ENCODE measurements around the gene IL3RA.

Gene IL3RA

GRCh38 chrX:1427756-1428155 lies 91.2 kb downstream of the IL3RA start:
- ChIA-PET CTCF (no interaction called here), POLR2A (no interaction called here)
- TF ChIP-seq, protein P1, sequence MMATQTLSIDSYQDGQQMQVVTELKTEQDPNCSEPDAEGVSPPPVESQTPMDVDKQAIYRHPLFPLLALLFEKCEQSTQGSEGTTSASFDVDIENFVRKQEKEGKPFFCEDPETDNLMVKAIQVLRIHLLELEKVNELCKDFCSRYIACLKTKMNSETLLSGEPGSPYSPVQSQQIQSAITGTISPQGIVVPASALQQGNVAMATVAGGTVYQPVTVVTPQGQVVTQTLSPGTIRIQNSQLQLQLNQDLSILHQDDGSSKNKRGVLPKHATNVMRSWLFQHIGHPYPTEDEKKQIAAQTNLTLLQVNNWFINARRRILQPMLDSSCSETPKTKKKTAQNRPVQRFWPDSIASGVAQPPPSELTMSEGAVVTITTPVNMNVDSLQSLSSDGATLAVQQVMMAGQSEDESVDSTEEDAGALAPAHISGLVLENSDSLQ (IDR thresholded peaks at IDR 0.05), result no peak
- TF ChIP-seq ELF4 (IDR thresholded peaks at IDR 0.05) (no peak), SUZ12 (IDR thresholded peaks at IDR 0.05) (no peak), HDGF (IDR thresholded peaks at IDR 0.05; ENCODE audit: borderline replicate concordance) (no peak), L3MBTL2 (conservative IDR thresholded peaks at IDR 0.05) (no peak), TARDBP (IDR thresholded peaks at IDR 0.05) (no peak), CTBP1 (IDR thresholded peaks at IDR 0.05; ENCODE audit: borderline replicate concordance) (no peak), FOXA1 (IDR thresholded peaks at IDR 0.05) (no peak), NFRKB (IDR thresholded peaks at IDR 0.05) (no peak), ZNF384 (IDR thresholded peaks at IDR 0.05) (no peak), FOXK2 (IDR thresholded peaks at IDR 0.05) (no peak), BHLHE40 (IDR thresholded peaks at IDR 0.05; ENCODE audit: borderline replicate concordance) (no peak), SP1 (IDR thresholded peaks at IDR 0.05) (no peak), LEF1 (IDR thresholded peaks at IDR 0.05; ENCODE audit: borderline replicate concordance) (no peak)
- DNase-seq (ENCODE audit: extremely low spot score), result no peak

DNA sequence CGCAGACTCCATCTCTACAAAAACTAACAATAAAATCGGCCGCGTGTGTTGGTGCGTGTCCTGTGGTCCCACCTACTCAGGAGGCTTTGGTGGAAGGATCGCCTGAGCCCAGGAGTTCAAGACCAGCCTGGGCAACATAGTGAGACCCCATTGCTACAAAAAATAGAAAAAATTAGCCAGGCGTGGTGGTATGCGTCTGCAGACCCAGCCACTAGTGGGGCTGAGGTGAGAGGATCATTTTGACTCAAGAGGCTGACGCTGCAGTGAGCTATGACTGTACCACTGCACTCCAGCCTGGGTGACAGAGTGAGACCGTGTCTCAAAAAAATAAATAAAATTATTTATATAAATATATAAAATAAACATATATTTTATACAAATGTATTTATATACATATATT lies 93.9 kb downstream of the IL3RA start:
- ChIA-PET CTCF (no interaction called here), POLR2A (no interaction called here)
- no peak for DNase-seq (ENCODE audit: extremely low spot score)
- TF ChIP-seq TARDBP (IDR thresholded peaks at IDR 0.05), result no peak
- TF ChIP-seq FOXA1 (IDR thresholded peaks at IDR 0.05), result no peak
- no peak for TF ChIP-seq ARNT (IDR thresholded peaks at IDR 0.05)
- no peak for TF ChIP-seq CTBP1 (IDR thresholded peaks at IDR 0.05; ENCODE audit: borderline replicate concordance)
- TF ChIP-seq ELF4 (IDR thresholded peaks at IDR 0.05), result no peak
- no peak for TF ChIP-seq SP1 (IDR thresholded peaks at IDR 0.05)
- TF ChIP-seq LEF1 (IDR thresholded peaks at IDR 0.05; ENCODE audit: borderline replicate concordance), result no peak
- no peak for TF ChIP-seq SUZ12 (IDR thresholded peaks at IDR 0.05)
- TF ChIP-seq FOXK2 (IDR thresholded peaks at IDR 0.05), result no peak
- TF ChIP-seq NFRKB (IDR thresholded peaks at IDR 0.05), result no peak

Data from HEK293T (cell line).